Glomerular endothelial cell (primary cell): ENCODE results near the gene PRDM2. TPM values are rescaled to one million over a fixed set of nuclear protein-coding genes. Genes with fewer than 3 reads are reported as not detected.
A peak's percentile ranks its signal among the peaks of the same experiment; 100 is the strongest.

Experiments used
- DNase-seq: peaks from one replicate; pipeline ENCODE4 v3.0.0-alpha.2; 2011; ENCODE audit warnings: low read depth, low spot score; ENCODE audit errors: extremely low read depth
- total RNA-seq: library from RNA; depleted of rRNA; stranded (reverse); fragments of >200 nt; gene quantifications from 2 replicates; pipeline ENCODE4 v1.2.3, GENCODE V29; 2015

The PRDM2 gene
- total RNA-seq, 1 donor from 2014 or later = 25.7 TPM

DNA sequence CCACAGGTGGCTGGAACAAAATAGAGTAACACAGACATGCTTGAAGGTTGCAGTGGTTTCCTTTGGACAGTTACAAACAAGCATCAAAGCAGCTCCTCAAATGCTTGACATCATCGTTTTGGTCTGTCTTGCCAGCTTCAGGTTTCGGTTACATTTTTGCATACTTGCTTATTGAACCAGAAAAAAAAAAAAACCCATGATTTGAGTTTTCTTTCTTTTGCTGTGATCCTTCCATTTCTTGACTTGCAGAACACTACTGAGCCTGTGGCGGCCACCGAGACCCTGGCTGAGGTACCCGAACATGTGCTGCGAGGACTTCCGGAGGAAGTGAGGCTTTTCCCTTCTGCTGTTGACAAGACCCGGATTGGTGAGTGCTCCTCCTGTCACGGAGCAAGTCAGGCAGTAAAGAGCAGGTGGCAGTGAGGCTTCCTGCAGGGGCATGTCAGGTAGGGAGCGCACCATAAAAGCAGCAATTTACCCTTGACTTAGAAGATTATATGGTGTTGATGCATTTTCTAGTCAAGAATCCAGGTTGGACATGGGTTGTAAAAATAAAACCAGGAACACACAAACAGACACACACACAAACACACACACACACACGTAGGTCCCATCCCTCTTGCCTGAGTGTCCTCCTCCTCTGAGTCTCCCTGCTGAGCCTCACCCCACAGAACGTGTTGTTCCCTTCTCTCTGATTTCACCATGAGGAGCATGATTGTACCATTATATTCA lies 30.9 kb downstream of the PRDM2 start:
- DNase-seq = no peak

- DNase-seq = no peak
These were observed 31.9 kb downstream of the PRDM2 start for GRCh38 chr1:13731897-13732296.

- DNase-seq = no peak
These were observed 33.1 kb downstream of the PRDM2 start for GRCh38 chr1:13732971-13733667.

DNA sequence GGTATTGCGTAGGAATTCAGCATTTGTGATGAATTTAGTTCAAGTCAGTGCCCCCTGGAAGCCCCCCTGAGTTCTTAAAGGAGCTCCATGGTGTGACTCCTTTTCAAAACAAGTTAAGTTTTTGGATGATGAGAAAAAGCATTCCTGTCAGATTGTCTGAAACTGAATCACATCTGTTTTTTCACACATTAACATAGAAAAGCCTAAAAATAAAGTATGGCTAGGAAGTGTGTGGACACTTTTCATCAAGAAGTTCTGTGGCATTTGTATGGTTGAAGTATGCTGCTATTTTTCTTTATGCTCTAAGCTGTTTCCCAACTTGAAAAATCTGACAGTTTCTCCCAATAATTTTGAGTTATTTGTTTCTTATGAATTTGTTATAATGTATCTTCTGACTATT lies 33.7 kb downstream of the PRDM2 start:
- no peak for DNase-seq

DNA sequence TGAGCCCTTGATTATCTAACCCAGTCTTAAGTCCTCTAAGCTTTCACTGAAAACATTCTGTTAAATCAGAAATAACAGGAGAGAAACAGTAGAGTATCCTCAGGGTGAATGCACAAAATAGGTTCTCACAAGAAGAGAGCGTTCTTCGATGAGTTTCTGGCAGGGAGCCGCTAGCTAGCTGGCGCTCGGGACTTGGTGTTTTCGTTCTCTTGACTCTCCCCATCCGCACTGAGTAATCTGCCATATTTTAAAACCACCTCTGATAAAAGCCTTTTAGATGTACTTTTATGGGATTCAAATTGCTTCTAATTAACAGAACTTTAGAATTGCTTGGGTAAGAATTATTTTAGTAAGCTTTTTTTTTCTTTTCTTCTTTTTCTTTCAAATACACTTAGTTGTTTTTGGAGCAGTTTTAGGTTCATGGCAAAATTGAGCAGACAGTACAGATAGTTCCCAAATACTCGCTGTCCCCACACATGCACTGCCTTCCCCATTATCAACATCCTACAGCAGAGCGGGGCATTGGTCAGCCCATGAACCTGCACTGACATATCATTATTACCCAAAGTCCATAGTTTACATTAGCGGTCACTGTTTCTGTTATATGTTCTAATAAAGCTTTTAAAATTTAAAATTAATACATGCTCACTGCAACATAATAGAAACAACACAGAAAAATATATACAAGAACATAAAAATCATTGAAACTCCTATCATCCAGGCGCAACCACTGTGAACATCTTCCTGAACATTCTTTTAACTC lies 35.4 kb downstream of the PRDM2 start:
- DNase-seq = no peak

GRCh38 chr1:13737398-13737797 lies 37.4 kb downstream of the PRDM2 start:
- no peak for DNase-seq

DNA sequence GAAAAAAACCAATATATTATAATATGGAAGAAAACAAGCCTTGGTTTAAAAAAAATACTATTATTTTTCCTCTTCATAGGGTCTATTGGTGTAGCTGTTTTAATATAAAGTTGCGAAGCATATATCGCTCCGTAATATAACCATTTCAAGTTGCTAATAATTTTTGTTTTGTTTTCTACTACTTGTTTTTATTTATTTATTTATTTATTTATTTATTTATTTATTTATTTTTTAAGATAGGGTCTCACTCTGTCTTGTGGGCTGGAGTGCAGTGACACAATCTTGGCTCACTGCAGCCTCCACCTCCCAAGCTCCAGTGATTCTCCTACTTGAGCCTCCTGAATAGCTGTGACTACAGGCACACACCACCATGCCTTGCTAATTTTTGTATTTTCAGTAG lies 46.4 kb downstream of the PRDM2 start:
- DNase-seq = no peak

DNA sequence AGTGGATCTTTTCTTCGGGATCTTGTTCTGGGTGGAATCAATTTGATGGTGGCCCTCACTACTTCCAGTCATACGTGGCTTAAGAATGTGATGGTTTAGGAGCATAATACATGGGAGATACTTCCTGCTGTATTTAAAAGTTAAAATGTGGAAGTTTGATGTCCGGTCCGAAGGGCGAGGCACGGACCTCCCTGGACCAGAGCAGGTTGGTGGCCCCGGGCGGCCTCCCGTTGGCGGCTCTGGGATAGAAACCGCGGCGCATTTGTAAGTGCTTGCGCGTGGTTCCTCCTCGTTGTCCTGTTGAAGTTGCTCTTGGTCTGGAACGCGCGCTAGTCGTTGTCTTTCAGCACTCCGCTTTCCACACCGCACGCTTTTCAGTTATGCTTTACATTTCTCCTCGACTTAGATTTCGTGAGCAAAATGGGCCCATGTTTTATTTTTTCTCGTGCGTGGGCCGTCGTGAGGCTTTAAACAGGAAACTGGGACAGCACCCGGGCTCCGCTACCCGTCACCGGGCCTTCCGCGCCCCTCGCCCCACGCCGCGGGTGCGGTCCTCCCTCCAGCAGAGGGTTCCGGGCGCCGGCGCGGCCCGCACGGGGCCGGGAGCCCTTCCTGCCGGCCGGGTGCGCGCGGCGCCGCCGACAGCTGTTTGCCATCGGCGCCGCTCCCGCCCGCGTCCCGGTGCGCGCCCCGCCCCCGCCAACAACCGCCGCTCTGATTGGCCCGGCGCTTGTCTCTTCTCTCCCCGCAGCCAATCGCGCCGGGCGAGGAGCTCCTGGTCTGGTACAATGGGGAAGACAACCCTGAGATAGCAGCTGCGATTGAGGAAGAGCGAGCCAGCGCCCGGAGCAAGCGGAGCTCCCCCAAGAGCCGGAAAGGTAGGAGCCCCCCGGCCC lies 48.9 kb downstream of the PRDM2 start:
- peak; percentile 27 for DNase-seq

DNA sequence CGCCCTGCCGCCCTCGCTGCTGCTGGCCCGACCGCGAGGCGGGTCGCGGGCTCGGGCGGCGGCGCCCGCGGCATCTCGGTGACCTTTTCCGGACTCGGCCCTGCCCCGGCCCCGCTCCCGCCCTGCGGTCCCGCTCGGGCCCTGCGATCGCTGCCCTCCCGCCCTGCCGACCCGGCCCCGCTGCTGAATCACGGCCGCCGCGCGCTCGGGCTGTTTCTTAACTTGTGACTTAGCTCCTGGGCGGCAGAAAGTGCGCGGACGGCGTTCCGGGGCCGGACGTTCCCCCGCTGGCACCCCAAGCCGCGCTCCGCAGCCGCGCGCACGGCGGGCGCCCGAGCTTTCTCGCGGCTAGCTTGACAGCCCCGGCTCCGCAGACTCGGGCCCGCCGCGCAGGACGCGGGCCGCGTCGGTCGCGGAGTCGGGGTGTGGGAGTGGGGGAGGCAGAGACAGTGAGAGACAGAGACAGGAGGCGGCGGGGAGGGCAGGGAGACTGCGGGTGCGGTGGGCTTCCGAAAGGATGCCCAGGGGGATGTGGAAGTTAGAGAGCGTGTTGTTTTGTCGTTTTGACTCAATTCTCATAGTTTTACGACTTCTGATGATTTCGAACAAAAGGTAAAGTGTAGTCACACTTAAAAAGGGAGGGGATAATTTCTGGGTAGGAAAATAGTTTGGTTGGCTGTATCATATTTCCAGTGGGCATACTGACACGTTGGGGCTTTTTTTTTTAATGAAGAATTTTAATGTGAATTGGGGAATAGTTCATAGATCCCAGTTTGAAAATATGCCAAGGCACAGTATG lies 49.8 kb downstream of the PRDM2 start:
- no peak for DNase-seq

DNA sequence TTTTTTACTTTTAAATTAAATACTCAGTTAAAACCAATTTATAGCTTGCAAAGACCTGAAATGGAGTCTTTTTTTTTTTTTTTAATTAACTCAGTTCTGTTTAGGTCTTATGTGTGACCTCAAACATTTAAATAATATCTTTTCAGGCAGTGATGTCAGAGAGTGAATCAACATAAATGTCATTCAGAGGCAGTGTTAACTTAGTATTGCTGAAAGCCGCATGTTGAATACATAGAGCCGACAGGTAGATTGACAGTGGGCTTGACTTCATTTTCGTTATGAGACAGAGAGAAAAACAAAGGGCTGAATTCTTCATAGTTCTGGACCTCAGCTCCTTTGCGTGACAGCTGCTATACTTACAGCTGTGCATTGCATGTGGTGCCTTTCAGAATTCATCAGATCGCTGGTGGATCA lies 51.5 kb downstream of the PRDM2 start:
- no peak for DNase-seq

DNA sequence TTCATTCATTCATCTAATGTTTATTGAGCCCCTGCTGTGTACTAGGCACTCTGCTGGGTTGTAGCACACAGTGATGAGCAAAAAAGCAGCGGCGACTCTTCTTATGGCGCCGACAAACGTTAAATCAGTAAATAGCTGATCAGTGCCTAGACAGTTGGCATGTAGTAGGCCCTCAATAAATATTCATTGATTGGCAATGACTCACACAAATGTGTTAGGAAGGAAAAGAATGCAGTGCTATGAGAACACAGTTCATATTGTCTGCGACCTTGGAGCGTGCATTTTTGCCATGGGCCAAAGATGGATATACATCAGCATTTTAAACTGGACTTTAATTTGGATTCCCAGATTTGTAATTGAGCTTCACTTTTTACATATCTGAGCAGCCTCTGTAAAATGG lies 52.0 kb downstream of the PRDM2 start:
- no peak for DNase-seq

GRCh38 chr1:13752852-13753251 lies 52.9 kb downstream of the PRDM2 start:
- DNase-seq = no peak

DNA sequence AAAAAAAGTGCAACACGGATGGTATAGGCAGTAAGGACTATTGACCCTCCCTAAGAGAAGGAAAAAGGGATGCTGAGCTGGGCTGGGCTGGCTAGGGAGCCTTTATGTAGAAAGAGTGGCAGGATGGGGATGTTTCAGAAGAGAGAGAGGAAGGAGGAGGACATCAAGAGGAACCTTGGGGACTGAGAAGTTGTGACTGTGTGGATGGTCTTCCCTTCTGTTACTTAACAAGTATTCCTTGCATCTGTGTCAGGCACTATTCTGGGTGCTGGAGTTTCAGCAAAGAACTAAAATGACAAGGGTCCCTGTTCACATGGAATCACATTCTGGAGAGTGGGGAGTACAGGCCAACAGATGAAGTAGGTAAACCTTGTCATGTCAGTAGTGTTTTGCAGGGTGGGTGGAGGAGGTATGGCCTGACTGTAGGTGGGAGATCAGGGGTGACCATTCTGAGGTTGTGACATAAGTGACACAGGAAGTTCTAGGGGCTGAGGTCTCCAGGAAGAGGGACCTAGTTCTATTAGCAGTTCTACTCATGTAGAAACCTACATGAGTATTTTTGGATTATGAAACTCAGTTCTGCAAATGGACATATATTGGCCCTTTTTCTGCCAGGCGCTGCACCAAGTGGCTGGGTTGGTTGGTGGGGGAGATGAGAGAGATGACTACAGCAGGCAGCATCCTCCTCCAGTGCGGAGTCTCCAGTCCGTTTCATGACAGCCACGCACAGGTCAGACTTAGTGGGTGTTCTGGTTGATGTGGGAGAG lies 53.8 kb downstream of the PRDM2 start:
- no peak for DNase-seq

- DNase-seq = no peak
These were observed 54.6 kb downstream of the PRDM2 start for GRCh38 chr1:13754510-13755103.

DNA sequence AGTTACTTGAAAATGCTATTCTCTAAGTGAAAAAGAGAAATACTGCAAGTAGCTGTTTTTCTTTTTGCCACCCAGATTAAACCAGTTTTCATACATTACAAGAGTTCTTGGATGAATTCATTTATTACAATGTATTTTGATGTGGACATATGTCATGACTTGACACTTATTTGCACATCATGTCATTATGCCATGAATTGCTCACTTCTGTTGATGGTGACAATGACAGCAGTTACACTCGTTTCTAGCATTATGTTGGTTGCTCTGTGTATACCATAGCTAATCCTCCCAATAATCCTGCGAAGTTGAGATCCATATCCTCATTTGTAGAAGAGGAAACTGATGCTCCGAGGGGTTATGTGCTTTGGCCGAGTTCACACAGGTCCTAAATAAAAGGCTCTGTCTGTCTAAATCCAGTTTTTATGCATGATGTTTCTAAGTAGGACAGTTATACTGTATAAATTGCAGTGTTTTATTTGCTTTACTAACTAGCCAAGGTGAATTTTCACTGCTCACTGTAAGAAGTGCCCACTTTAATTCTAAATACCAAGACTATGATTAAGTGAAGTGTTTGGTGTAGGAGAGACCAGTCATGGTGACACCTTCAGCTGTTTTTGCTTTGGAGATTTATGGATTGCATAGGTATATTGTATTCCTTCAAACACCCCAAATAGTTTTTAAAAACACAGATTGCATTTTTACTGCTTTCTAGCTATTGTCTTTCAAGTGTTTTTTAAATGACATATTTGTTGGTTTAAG lies 56.7 kb downstream of the PRDM2 start:
- DNase-seq = no peak

DNA sequence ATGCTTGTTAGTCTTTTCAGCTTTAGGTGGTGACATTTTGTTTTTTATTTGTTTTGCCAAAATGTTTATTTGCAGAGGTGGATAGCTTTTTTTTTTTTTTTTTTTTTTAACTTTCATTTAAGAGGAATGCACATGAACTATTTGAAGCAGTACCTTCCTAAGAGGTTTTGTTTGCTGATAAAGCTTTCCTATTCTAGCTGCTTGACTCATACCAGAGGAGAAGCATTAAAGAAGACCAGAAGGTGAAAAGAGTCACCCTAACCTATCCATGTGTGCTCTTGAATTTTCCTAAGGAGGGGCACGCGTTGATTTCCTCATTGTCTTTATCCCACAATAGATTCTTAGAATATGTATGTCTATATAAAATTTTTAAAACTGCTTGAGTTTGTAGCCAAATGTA lies 57.7 kb downstream of the PRDM2 start:
- no peak for DNase-seq

GRCh38 chr1:13759072-13759471 lies 59.1 kb downstream of the PRDM2 start:
- DNase-seq = no peak

- DNase-seq = no peak
These were observed 60.4 kb downstream of the PRDM2 start for GRCh38 chr1:13760340-13760739.
